Spleen (tissue), 11 donors: ENCODE results near the gene TADA1. TPM values are rescaled to one million over a fixed set of nuclear protein-coding genes. Genes with fewer than 3 reads are reported as not detected.

Source experiments
- DNase-seq: peaks from one replicate; pipeline ENCODE4 v3.0.0-alpha.2; 2020
- H3K27ac ChIP-seq, 8 donors: fragments of 200-600 bp; sonication (generic) in 7 of 8; 1 replicate in 4 of 8; 2 replicates in 4 of 8; pipeline versions ENCODE4 v1.5.0 to v1.8.0; 2016 to 2021; ENCODE audit warnings: inconsistent platforms in 4 of 8, mild to moderate bottlenecking in 4 of 8, moderate library complexity in 1 of 8
- H3K27me3 ChIP-seq, 7 donors: fragments of 200-600 bp; sonication (generic) in 6 of 7; replicated peaks in 1 of 7; 1 replicate in 4 of 7; 2 replicates in 3 of 7; pipeline versions ENCODE4 v1.5.0 to v1.8.0; 2016 to 2021; ENCODE audit warnings: inconsistent platforms in 3 of 7, mild to moderate bottlenecking in 1 of 7
- H3K36me3 ChIP-seq, 6 donors: fragments of 200-600 bp; sonication (generic) in 5 of 6; 1 replicate in 4 of 6; 2 replicates in 2 of 6; pipeline versions ENCODE4 v1.5.0 to v1.8.0; 2016 to 2021; ENCODE audit warnings: inconsistent platforms in 2 of 6
- H3K4me1 ChIP-seq, 6 donors: fragments of 200-600 bp; sonication (generic) in 5 of 6; 1 replicate in 3 of 6; 2 replicates in 3 of 6; pipeline versions ENCODE4 v1.5.0 to v1.8.0; 2016 to 2021; ENCODE audit warnings: inconsistent platforms in 3 of 6
- H3K4me3 ChIP-seq, 8 donors: fragments of 200-600 bp; sonication (generic) in 7 of 8; 1 replicate in 4 of 8; 2 replicates in 4 of 8; pipeline versions ENCODE4 v1.5.0 to v1.8.0; 2016 to 2021; ENCODE audit warnings: inconsistent platforms in 4 of 8, mild to moderate bottlenecking in 4 of 8, moderate library complexity in 2 of 8
- H3K9me3 ChIP-seq, 8 donors: fragments of 200-600 bp; sonication (generic) in 7 of 8; 1 replicate in 4 of 8; 2 replicates in 4 of 8; pipeline versions ENCODE4 v1.5.0 to v1.8.0; 2016 to 2021; ENCODE audit warnings: inconsistent platforms in 4 of 8
- POLR2A ChIP-seq, 3 donors: fragments of 450-650 bp; IDR thresholded peaks; one replicate each; pipeline ENCODE4 v1.5.1; 2017; ENCODE audit warnings: antibody characterized with exemption in 3 of 3, mild to moderate bottlenecking in 1 of 3
- POLR2AphosphoS5 ChIP-seq, 3 donors: sonication (generic); formaldehyde crosslinking; IDR thresholded peaks; one replicate each; pipeline ENCODE4 v1.5.1; 2017; ENCODE audit warnings: antibody characterized with exemption in 3 of 3
- WGBS, 5 donors: extraction: QIAGEN DNeasy Blood & Tissue Kit in 3 of 5; methylation state at CpG; one replicate each; pipeline versions ENCODE4 v1.1.5 to v1.1.7; 2013 to 2018; 5-methylcytosine and 5-hydroxymethylcytosine counted together
- intact Hi-C: fragments of 100-400 bp; cut with DNase I; formaldehyde crosslinking; loops from one replicate; pipeline ENCODE4 v1.15.0; 2023; ENCODE audit warnings: low total_unique reads
- polyA plus RNA-seq, 3 donors: library from polyadenylated mRNA; stranded (reverse); fragments of 200-250 nt; gene quantifications; one replicate each; pipeline ENCODE4 v1.2.1, GENCODE V29; 2013
- total RNA-seq, 7 donors: library from RNA; depleted of rRNA in 3 of 7; stranded (reverse); fragments of >200 nt in 3 of 7; fragmentation: NEBNext Ultra II Directional in 4 of 7; extraction: Animal tissue kit (Norgen Biotek cat#: 25700) in 4 of 7; gene quantifications; one replicate each; pipeline versions ENCODE4 v1.1.0 to v1.2.1, GENCODE V29; 2016 to 2021
- TF ChIP-seq, protein P1 (sequence below), 11 experiments: fragments of 200-600 bp in 7 of 11; fragments of 450-650 bp in 4 of 11; sonication (generic) in 4 of 11; IDR thresholded peaks in 8 of 11; conservative IDR thresholded peaks in 3 of 11; 1 replicate in 7 of 11; 2 replicates in 4 of 11; pipeline versions ENCODE4 v1.4.0 to v1.8.0; 2016 to 2021; ENCODE audit warnings: antibody characterized with exemption in 11 of 11, inconsistent platforms in 4 of 11, mild to moderate bottlenecking in 1 of 11
- donor health status: healthy with polysubstance abuse.
- donor health status: DM: no; HTN: no; CAD: no; lungs with moderate emphysema.
- donor health status: DM: no; HTN: no; CAD: no.
- donor health status: Bipolar disorder and iron deficiency.
- donor health status: healthy.
- donor health status: DM: no; HTN: no; CAD: no.
- donor health status: DM: yes; HTN: yes; CAD: no.

TADA1 gene
- total and polyA plus RNA-seq, 10 donors, result 8.6 to 15.7 (median 10.2) TPM

DNA sequence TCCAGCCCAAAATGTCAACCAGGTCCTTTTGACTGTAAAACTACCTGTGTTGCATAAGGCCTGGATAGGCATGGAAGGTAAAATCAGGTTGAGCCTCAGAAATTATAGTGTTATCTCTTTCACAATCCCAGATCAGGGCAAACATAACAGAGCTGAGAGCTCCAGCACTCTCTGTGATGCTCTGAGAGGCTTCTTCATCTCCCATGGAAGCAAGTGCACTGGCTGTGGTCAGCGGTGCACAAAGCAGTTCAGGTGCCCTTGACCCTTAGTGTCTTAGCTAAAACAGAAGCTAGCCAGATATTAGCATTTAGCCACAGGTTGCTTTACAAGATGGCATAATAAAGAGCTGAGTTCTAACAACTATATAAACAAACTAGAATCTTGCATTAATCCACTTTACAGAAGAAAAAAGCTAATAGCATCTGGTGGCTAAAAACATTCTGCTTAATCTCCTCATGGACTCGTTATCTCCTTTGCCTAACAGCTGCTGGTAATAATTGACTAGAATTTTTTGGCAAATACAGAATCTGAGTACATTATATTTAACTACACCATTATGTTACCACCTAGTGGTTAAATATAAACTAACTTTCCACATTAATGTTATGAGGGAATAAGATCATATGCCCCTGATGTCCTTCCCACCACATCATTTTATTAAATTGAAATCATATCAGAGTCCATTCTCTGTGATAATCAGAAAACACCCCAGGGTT lies 62.4 kb downstream of the TADA1 start:
- DNase-seq, result no peak
- H3K36me3 ChIP-seq, result no peaks in the 10 kb centered on the region
- H3K4me1 ChIP-seq, result no peaks in the 10 kb centered on the region
- peaks cover 0 to 21% (median 0%) of the 10 kb centered on the region in 7 donors for H3K27me3 ChIP-seq
- no peak overlapping the region for H3K4me3 ChIP-seq
- H3K27ac ChIP-seq, result no peak overlapping the region
- 38 to 62% (median 52%) methylated on average over 2 of the region's 2 CpGs for WGBS, 5 donors
- intact Hi-C loops, result no loop called here
- TF ChIP-seq POLR2A (IDR thresholded peaks at IDR 0.05), result no peak
- TF ChIP-seq, protein P1, sequence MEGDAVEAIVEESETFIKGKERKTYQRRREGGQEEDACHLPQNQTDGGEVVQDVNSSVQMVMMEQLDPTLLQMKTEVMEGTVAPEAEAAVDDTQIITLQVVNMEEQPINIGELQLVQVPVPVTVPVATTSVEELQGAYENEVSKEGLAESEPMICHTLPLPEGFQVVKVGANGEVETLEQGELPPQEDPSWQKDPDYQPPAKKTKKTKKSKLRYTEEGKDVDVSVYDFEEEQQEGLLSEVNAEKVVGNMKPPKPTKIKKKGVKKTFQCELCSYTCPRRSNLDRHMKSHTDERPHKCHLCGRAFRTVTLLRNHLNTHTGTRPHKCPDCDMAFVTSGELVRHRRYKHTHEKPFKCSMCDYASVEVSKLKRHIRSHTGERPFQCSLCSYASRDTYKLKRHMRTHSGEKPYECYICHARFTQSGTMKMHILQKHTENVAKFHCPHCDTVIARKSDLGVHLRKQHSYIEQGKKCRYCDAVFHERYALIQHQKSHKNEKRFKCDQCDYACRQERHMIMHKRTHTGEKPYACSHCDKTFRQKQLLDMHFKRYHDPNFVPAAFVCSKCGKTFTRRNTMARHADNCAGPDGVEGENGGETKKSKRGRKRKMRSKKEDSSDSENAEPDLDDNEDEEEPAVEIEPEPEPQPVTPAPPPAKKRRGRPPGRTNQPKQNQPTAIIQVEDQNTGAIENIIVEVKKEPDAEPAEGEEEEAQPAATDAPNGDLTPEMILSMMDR (IDR thresholded peaks at IDR 0.05 in 8 of 11, conservative IDR thresholded peaks at IDR 0.05 in 3 of 11), result no peak
- no peak for TF ChIP-seq POLR2AphosphoS5 (IDR thresholded peaks at IDR 0.05)
- peaks cover 0 to 16% (median 2%) of the 10 kb centered on the region in 8 donors for H3K9me3 ChIP-seq

DNA sequence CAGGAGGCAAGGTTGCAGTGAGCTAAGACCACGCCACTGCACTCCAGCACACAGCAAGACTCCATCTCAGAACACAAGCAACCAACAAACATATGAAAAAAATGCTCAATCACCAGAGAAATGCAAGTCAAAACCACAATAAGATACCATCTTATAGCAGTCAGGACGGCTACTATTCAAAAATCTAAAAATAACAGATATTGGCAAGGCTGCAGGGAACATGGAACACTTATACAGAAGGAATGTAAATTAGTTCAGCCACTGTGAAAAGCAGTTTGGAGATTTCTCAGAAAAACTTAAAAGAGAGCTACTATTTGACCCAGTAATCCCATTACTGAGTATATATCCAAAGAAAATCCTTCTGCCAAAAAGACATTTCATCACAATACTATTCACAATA lies 64.4 kb downstream of the TADA1 start:
- H3K4me3 ChIP-seq, result no peak overlapping the region
- 40 to 46% (median 41%) methylated on average over 2 of the region's 2 CpGs for WGBS, 5 donors
- H3K27me3 ChIP-seq, result peaks cover 0 to 18% (median 0%) of the 10 kb centered on the region in 7 donors
- intact Hi-C loops, result no loop called here
- no peaks in the 10 kb centered on the region for H3K36me3 ChIP-seq
- H3K4me1 ChIP-seq, result no peaks in the 10 kb centered on the region
- peaks cover 0 to 14% (median 1%) of the 10 kb centered on the region in 8 donors for H3K9me3 ChIP-seq
- no peak overlapping the region for H3K27ac ChIP-seq
- no peak for DNase-seq
- TF ChIP-seq, protein P1 (IDR thresholded peaks at IDR 0.05 in 8 of 11, conservative IDR thresholded peaks at IDR 0.05 in 3 of 11), result no peak
- TF ChIP-seq POLR2AphosphoS5 (IDR thresholded peaks at IDR 0.05), result no peak
- no peak for TF ChIP-seq POLR2A (IDR thresholded peaks at IDR 0.05)

- no peak for DNase-seq
- no peak for TF ChIP-seq POLR2AphosphoS5 (IDR thresholded peaks at IDR 0.05)
- TF ChIP-seq, protein P1 (IDR thresholded peaks at IDR 0.05 in 8 of 11, conservative IDR thresholded peaks at IDR 0.05 in 3 of 11), result no peak
- TF ChIP-seq POLR2A (IDR thresholded peaks at IDR 0.05), result no peak
- H3K4me1 ChIP-seq, result no peaks in the 10 kb centered on the region
- no peak overlapping the region for H3K4me3 ChIP-seq
- peaks cover 0 to 4% (median 0%) of the 10 kb centered on the region in 8 donors for H3K9me3 ChIP-seq
- no peaks in the 10 kb centered on the region for H3K36me3 ChIP-seq
- peaks cover 0 to 10% (median 0%) of the 10 kb centered on the region in 7 donors for H3K27me3 ChIP-seq
- intact Hi-C loops, result no loop called here
- no peak overlapping the region for H3K27ac ChIP-seq
- WGBS, 5 donors, result 76 to 92% (median 85%) methylated on average over 1 to 2 of the region's 2 CpGs
Observed at GRCh38 chr1:166808952-166809351, 67.1 kb downstream of the TADA1 start.

Other genes with a start within 250 kb of the TADA1 start
- gene POGK, start 36.8 kb downstream of the TADA1 start, total RNA-seq, result 10 to 100 TPM; 33.3 to 42.6 (median 36.1) TPM
- gene POGK, start 36.8 kb downstream of the TADA1 start, polyA plus RNA-seq, result 10 to 100 TPM in 1 of 3 donors, 1 to 10 TPM in 2; 7.3 to 12.5 (median 8.3) TPM
- 1 to 10 TPM in 1 of 7 donors, under 1 TPM in 6; 0.17 to 1.4 (median 0.41) TPM for gene ILDR2, start 99.3 kb upstream of the TADA1 start, total RNA-seq
- under 1 TPM; under 0.01 to 0.13 (median 0.05) TPM for gene ILDR2, start 99.3 kb upstream of the TADA1 start, polyA plus RNA-seq
- not detected for gene MAEL, start 113.0 kb upstream of the TADA1 start, total RNA-seq
- gene MAEL, start 113.0 kb upstream of the TADA1 start, polyA plus RNA-seq, result under 1 TPM in 1 of 3 donors, not detected in 2; 0.05 TPM
- 1 to 10 TPM in 4 of 7 donors, under 1 TPM in 3; 0.54 to 1.4 (median 1.0) TPM for gene GPA33, start 214.1 kb upstream of the TADA1 start, total RNA-seq
- under 1 TPM; 0.07 to 0.85 (median 0.16) TPM for gene GPA33, start 214.1 kb upstream of the TADA1 start, polyA plus RNA-seq
- gene STYXL2, start 217.8 kb upstream of the TADA1 start, total RNA-seq, result not detected
- not detected for gene STYXL2, start 217.8 kb upstream of the TADA1 start, polyA plus RNA-seq